ENCODE data around the gene ANKRD1.
"Not testable (repeated sequence)": the region's sequence is repeated elsewhere in the genome, so short reads cannot be mapped to it uniquely, and the experiment has no call there.

- not testable (repeated sequence) for TF ChIP-seq CTCF (IDR thresholded peaks at IDR 0.05 in 4 of 5, conservative IDR thresholded peaks at IDR 0.05 in 1 of 5); POLR2A (IDR thresholded peaks at IDR 0.05)
These were observed 22.1 kb upstream of the ANKRD1 start for GRCh38 chr10:90942980-90943379.
